WTC11 (cell line): ENCODE measurements around the gene SLC6A1. TPM values are rescaled to one million over a fixed set of nuclear protein-coding genes. Genes with fewer than 3 reads are reported as not detected.

Experiments used
- ATAC-seq: fragments of 200-7000 bp; cut with Tn5 transposase; 2 replicates; pipeline ENCODE4 v1.10.0; 2021; ENCODE audit warnings: mild to moderate bottlenecking, moderate library complexity
- CTCF ChIA-PET: fragments of 300-600 bp; sonication (Branson Sonifier 250); formaldehyde crosslinking; loops from one replicate; lab custom pipeline; 2021; ENCODE audit warnings: antibody characterized with exemption; lab: Charles Lee
- POLR2A ChIA-PET: fragments of 350-600 bp; sonication (Branson Sonifier 250); formaldehyde crosslinking; loops from one replicate; lab custom pipeline; 2021; ENCODE audit warnings: antibody characterized with exemption; lab: Charles Lee
- DNase-seq: peaks from one replicate; pipeline ENCODE4 v3.0.0; 2021; ENCODE audit warnings: low spot score
- H3K27ac Mint-ChIP-seq: 2 replicates; pipeline ENCODE4 v1.8.0; 2021; ENCODE audit warnings: mixed read lengths
- H3K27me3 Mint-ChIP-seq: 2 replicates; pipeline ENCODE4 v1.8.0; 2021; ENCODE audit warnings: low read depth, mild to moderate bottlenecking, moderate library complexity, mixed read lengths
- H3K36me3 Mint-ChIP-seq: 2 replicates; pipeline ENCODE4 v1.8.0; 2021; ENCODE audit warnings: mixed read lengths
- H3K4me1 Mint-ChIP-seq: 2 replicates; pipeline ENCODE4 v1.8.0; 2022; ENCODE audit warnings: mixed read lengths
- H3K4me3 Mint-ChIP-seq: 2 replicates; pipeline ENCODE4 v1.8.0; 2021; ENCODE audit warnings: mild to moderate bottlenecking, moderate library complexity, mixed read lengths
- H3K9me3 Mint-ChIP-seq: 2 replicates; pipeline ENCODE4 v1.8.0; 2021; ENCODE audit warnings: mixed read lengths
- CDX4 ChIP-seq: fragments of 250-450 bp; sonication (Bioruptor Pico); IDR thresholded peaks from 2 replicates; pipeline ENCODE4 v1.9.0; 2021; ENCODE audit warnings: moderate library complexity, mild to moderate bottlenecking, inconsistent platforms, borderline replicate concordance
- CREB1 ChIP-seq: sonication (generic); formaldehyde crosslinking; IDR thresholded peaks from 2 replicates; pipeline ENCODE4 v1.8.0; 2023; ENCODE audit warnings: mild to moderate bottlenecking, missing genetic modification reagents
- E2F1 ChIP-seq: sonication (generic); formaldehyde crosslinking; IDR thresholded peaks from 2 replicates; pipeline ENCODE4 v1.8.0; 2022; ENCODE audit warnings: mild to moderate bottlenecking, missing genetic modification reagents
- E2F5 ChIP-seq: sonication (generic); formaldehyde crosslinking; IDR thresholded peaks from 2 replicates; pipeline ENCODE4 v1.8.1; 2022; ENCODE audit warnings: mild to moderate bottlenecking, moderate library complexity, missing genetic modification reagents
- ETV6 ChIP-seq: sonication (generic); formaldehyde crosslinking; IDR thresholded peaks from 2 replicates; pipeline ENCODE4 v1.8.1; 2022; ENCODE audit warnings: mild to moderate bottlenecking, missing genetic modification reagents
- GRHL2 ChIP-seq: fragments of 250-450 bp; sonication (Bioruptor Pico); IDR thresholded peaks from 2 replicates; pipeline ENCODE4 v1.8.0; 2022; ENCODE audit warnings: mild to moderate bottlenecking, moderate library complexity; ENCODE audit not compliant: insufficient replicate concordance, severe bottlenecking
- IRF2 ChIP-seq: sonication (generic); formaldehyde crosslinking; IDR thresholded peaks from 2 replicates; pipeline ENCODE4 v1.8.0; 2022; ENCODE audit warnings: low read depth, missing genetic modification reagents, borderline replicate concordance
- MYBL2 ChIP-seq: sonication (generic); formaldehyde crosslinking; IDR thresholded peaks from 2 replicates; pipeline ENCODE4 v1.8.1; 2023; ENCODE audit warnings: mild to moderate bottlenecking, moderate library complexity, missing genetic modification reagents
- NFYB ChIP-seq: sonication (generic); formaldehyde crosslinking; conservative IDR thresholded peaks from 2 replicates; pipeline ENCODE4 v1.8.0; 2022; ENCODE audit warnings: low read depth, missing genetic modification reagents
- NR1H2 ChIP-seq: sonication (generic); formaldehyde crosslinking; IDR thresholded peaks from 2 replicates; pipeline ENCODE4 v1.9.0; 2021; ENCODE audit warnings: mild to moderate bottlenecking, moderate library complexity, missing genetic modification reagents
- PREB ChIP-seq: sonication (generic); formaldehyde crosslinking; IDR thresholded peaks from 2 replicates; pipeline ENCODE4 v1.8.1; 2022; ENCODE audit warnings: mild to moderate bottlenecking, missing genetic modification reagents, moderate library complexity, borderline replicate concordance
- RORB ChIP-seq: fragments of 250-450 bp; sonication (Bioruptor Pico); IDR thresholded peaks from 2 replicates; pipeline ENCODE4 v1.9.0; 2021; ENCODE audit warnings: mild to moderate bottlenecking
- SP1 ChIP-seq: sonication (generic); formaldehyde crosslinking; conservative IDR thresholded peaks from 2 replicates; pipeline ENCODE4 v1.8.1; 2022; ENCODE audit warnings: missing genetic modification reagents
- STAT6 ChIP-seq: sonication (generic); formaldehyde crosslinking; conservative IDR thresholded peaks from 2 replicates; pipeline ENCODE4 v1.8.1; 2023; ENCODE audit warnings: mild to moderate bottlenecking, low read depth, missing genetic modification reagents, moderate library complexity
- TEAD1 ChIP-seq: sonication (generic); formaldehyde crosslinking; IDR thresholded peaks from 2 replicates; pipeline ENCODE4 v1.8.0; 2022; ENCODE audit warnings: mild to moderate bottlenecking, missing genetic modification reagents
- TP53 ChIP-seq: sonication (generic); formaldehyde crosslinking; IDR thresholded peaks from 2 replicates; pipeline ENCODE4 v1.8.1; 2023; ENCODE audit warnings: mild to moderate bottlenecking, missing genetic modification reagents
- ZMAT4 ChIP-seq: fragments of 250-450 bp; sonication (Bioruptor Pico); IDR thresholded peaks from 2 replicates; pipeline ENCODE4 v1.9.0; 2021; ENCODE audit warnings: mild to moderate bottlenecking
- ZNF281 ChIP-seq: sonication (generic); formaldehyde crosslinking; IDR thresholded peaks from 2 replicates; pipeline ENCODE4 v1.8.0; 2023; ENCODE audit warnings: mild to moderate bottlenecking, missing genetic modification reagents
- ZNF416 ChIP-seq: fragments of 250-450 bp; sonication (Bioruptor Pico); IDR thresholded peaks from 2 replicates; pipeline ENCODE4 v1.9.0; 2021; ENCODE audit warnings: mild to moderate bottlenecking, inconsistent platforms
- ZNF512 ChIP-seq: sonication (generic); formaldehyde crosslinking; IDR thresholded peaks from 2 replicates; pipeline ENCODE4 v1.8.1; 2022; ENCODE audit warnings: missing genetic modification reagents, borderline replicate concordance
- total RNA-seq: library from RNA; stranded (reverse); gene quantifications from 3 replicates; pipeline ENCODE4 v1.2.3, GENCODE V29; 2021

The SLC6A1 gene
- total RNA-seq, 1 experiment from 2014 or later = 0.72 TPM

- POLR2A ChIA-PET = no interaction called here
- H3K4me1 Mint-ChIP-seq = peaks cover 24% of the 10 kb centered on the region
- H3K4me3 Mint-ChIP-seq = peak overlapping the region; percentile 4; the same call in 1 of the 2 replicates
Observed at GRCh38 chr3:10977892-10978510, 14.5 kb upstream of the SLC6A1 start.

GRCh38 chr3:10978956-10979355 lies 13.6 kb upstream of the SLC6A1 start:
- POLR2A ChIA-PET = no interaction called here
- H3K27ac Mint-ChIP-seq = peak overlapping the region; percentile 49; the same call in 1 of the 2 replicates
- no peak for ATAC-seq
- H3K4me1 Mint-ChIP-seq = peaks cover 32% of the 10 kb centered on the region
- no peaks in the 10 kb centered on the region for H3K36me3 Mint-ChIP-seq
- TF ChIP-seq ETV6 (no peak), STAT6 (no peak), GRHL2 (no peak), MYBL2 (CRISPR knock-in tag) (no peak), CDX4 (CRISPR knock-in tag) (no peak), ZNF512 (CRISPR knock-in tag) (no peak), ZMAT4 (CRISPR knock-in tag) (no peak), ZNF416 (CRISPR knock-in tag) (no peak), CREB1 (CRISPR knock-in tag) (no peak)
- CTCF ChIA-PET = interaction anchor here (1.2 to 1.8 kb wide), 4 partner anchors 9 to 124 kb away, joined by 3 to 12 read pairs (median 8); no protein-coding TSS in a partner anchor
- H3K4me3 Mint-ChIP-seq = no peak overlapping the region
- peaks cover 14% of the 10 kb centered on the region for H3K9me3 Mint-ChIP-seq
- DNase-seq = no peak
- H3K27me3 Mint-ChIP-seq = peaks cover 24% of the 10 kb centered on the region

More at GRCh38 chr3:10977892-10978510, 14.5 kb upstream of the SLC6A1 start:
- peaks cover 14% of the 10 kb centered on the region for H3K9me3 Mint-ChIP-seq
- TF ChIP-seq ZNF281 (CRISPR knock-in tag) = peak; percentile 84
- TF ChIP-seq NR1H2 (CRISPR knock-in tag) = no peak
- CTCF ChIA-PET = interaction anchor here (0.6 to 2.3 kb wide), 9 partner anchors 8 to 239 kb away, joined by 3 to 14 read pairs (median 5); no protein-coding TSS in a partner anchor
- peak; percentile 92 for ATAC-seq
- peak overlapping the region; percentile 54 for H3K27ac Mint-ChIP-seq
- H3K27me3 Mint-ChIP-seq = peaks cover 21% of the 10 kb centered on the region
- peak; percentile 45 for DNase-seq
- H3K36me3 Mint-ChIP-seq = no peaks in the 10 kb centered on the region

- CTCF ChIA-PET = interaction anchor here (1.2 to 1.6 kb wide), 2 partner anchors 35 to 80 kb away, joined by 3 to 4 read pairs; no protein-coding TSS in a partner anchor
- H3K4me1 Mint-ChIP-seq = peaks cover 32% of the 10 kb centered on the region
- H3K27ac Mint-ChIP-seq = no peak overlapping the region
- DNase-seq = no peak
- peaks cover 24% of the 10 kb centered on the region for H3K27me3 Mint-ChIP-seq
- H3K9me3 Mint-ChIP-seq = peaks cover 14% of the 10 kb centered on the region
- POLR2A ChIA-PET = no interaction called here
- H3K4me3 Mint-ChIP-seq = no peak overlapping the region
- ATAC-seq = no peak
- H3K36me3 Mint-ChIP-seq = no peaks in the 10 kb centered on the region
- TF ChIP-seq NFYB (CRISPR knock-in tag) (no peak), TP53 (CRISPR knock-in tag) (no peak), SP1 (CRISPR knock-in tag) (no peak), TEAD1 (CRISPR knock-in tag) (no peak), IRF2 (CRISPR knock-in tag) (no peak), E2F5 (CRISPR knock-in tag) (no peak), RORB (CRISPR knock-in tag) (no peak), PREB (no peak), E2F1 (no peak)
Observed at GRCh38 chr3:10980312-10980711, 12.2 kb upstream of the SLC6A1 start.
